ENCODE data around the gene MTSS2.
A peak's percentile ranks its signal among the peaks of the same experiment; 100 is the strongest.

MTSS2 gene

GRCh38 chr16:70686376-70687101 lies 686 bp upstream of the MTSS2 start:
- DNase-seq (ENCODE audit: low read depth): no peak
- TF ChIP-seq, protein P1, sequence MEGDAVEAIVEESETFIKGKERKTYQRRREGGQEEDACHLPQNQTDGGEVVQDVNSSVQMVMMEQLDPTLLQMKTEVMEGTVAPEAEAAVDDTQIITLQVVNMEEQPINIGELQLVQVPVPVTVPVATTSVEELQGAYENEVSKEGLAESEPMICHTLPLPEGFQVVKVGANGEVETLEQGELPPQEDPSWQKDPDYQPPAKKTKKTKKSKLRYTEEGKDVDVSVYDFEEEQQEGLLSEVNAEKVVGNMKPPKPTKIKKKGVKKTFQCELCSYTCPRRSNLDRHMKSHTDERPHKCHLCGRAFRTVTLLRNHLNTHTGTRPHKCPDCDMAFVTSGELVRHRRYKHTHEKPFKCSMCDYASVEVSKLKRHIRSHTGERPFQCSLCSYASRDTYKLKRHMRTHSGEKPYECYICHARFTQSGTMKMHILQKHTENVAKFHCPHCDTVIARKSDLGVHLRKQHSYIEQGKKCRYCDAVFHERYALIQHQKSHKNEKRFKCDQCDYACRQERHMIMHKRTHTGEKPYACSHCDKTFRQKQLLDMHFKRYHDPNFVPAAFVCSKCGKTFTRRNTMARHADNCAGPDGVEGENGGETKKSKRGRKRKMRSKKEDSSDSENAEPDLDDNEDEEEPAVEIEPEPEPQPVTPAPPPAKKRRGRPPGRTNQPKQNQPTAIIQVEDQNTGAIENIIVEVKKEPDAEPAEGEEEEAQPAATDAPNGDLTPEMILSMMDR (IDR thresholded peaks at IDR 0.05; ENCODE audit: control insufficient read depth, extremely low read depth, insufficient read depth): no peak
- H3K4me3 ChIP-seq (ENCODE audit: low read depth, low read length): peak overlapping the region; percentile 23; the same call in 1 of the 2 replicates

- no peak for DNase-seq (ENCODE audit: low read depth)
- TF ChIP-seq, protein P1 (IDR thresholded peaks at IDR 0.05; ENCODE audit: control insufficient read depth, extremely low read depth, insufficient read depth): no peak
- peak overlapping the region; percentile 85 for H3K4me3 ChIP-seq (ENCODE audit: low read depth, low read length)
Measured at GRCh38 chr16:70685061-70685937, 554 bp downstream of the MTSS2 start.

GRCh38 chr16:70684146-70685060 lies 1.4 kb downstream of the MTSS2 start:
- TF ChIP-seq, protein P1 (IDR thresholded peaks at IDR 0.05; ENCODE audit: control insufficient read depth, extremely low read depth, insufficient read depth): no peak
- DNase-seq (ENCODE audit: low read depth): no peak
- H3K4me3 ChIP-seq (ENCODE audit: low read depth, low read length): peak overlapping the region; percentile 85

GRCh38 chr16:70683146-70683944 lies 2.5 kb downstream of the MTSS2 start:
- no peak for DNase-seq (ENCODE audit: low read depth)
- TF ChIP-seq, protein P1 (IDR thresholded peaks at IDR 0.05; ENCODE audit: control insufficient read depth, extremely low read depth, insufficient read depth): no peak
- no peak overlapping the region for H3K4me3 ChIP-seq (ENCODE audit: low read depth, low read length)

DNA sequence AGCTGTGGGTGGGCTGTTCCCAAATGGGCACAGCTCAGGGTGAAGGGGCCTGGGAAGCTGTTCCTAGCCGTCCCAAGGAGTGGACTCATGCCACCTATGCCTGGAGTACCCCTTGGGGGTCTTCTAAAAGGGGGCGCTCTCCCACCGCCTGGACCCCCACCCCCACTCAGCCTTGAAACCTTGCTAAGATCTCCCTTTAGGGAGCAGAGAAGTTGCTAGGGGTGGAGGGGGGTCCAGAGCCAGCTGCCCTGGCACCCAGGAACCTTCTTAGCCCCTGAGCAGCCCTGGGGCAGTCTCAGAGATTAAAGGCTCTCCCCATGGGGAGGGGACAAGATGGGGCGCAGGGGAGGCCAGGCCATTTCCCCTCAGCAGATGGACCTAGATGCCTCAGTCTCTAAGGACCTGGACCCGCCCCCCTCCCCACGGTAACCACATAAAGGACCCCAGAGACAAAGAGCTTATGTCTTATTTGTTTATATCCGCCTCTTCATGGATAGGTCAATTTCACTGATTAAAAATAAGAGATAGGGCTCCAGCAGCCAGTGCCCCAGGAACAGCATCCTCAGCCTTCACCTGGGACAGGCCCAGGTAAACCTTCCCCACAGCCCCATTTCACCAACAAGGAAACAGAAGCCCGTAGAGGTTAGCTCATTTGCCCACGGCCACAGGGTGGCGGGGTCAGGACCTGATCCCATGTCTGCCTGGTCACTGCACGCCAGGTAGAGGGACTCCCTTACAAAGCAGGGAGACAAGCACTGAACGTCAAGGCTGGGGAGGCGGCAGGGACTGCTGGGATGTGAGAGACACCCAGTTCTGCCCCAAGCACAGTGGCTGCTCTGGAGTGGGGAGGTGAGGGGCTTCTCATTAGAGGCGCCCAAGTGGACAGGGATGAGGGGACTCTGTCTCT lies 3.4 kb downstream of the MTSS2 start:
- no peak overlapping the region for H3K4me3 ChIP-seq (ENCODE audit: low read depth, low read length)
- TF ChIP-seq, protein P1 (IDR thresholded peaks at IDR 0.05; ENCODE audit: control insufficient read depth, extremely low read depth, insufficient read depth): peak; percentile 37
- no peak for DNase-seq (ENCODE audit: low read depth)

Data from LNCaP clone FGC (cell line).